HG02884 (cell line): ENCODE results near the gene ITPR1.

Experiments
- ATAC-seq: cut with Tn5 transposase; IDR thresholded peaks from one replicate; pipeline ENCODE4 v1.9.1; 2021; ENCODE audit warnings: mild to moderate bottlenecking, moderate library complexity; ENCODE audit not compliant: unreplicated experiment

ITPR1 gene

DNA sequence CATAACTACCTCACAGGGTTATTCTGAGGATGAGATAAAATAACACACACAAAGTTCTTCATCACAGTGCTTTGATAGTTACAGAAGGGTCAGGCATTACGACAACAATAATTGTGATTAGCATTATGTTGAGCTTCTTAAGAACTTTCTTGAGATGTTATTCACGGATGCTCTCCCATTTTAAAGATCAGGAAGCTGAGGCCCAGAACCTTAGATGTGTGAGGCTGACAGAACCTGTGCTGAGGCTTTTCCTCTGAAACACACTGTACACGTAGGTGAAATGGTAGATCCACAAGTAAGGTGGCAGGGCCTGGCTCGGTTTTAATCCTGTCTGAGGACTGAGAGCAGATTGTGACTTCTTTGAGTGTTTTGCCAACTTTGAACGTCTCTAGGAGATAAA lies 274.9 kb downstream of the ITPR1 start:
- ATAC-seq, result no peak

DNA sequence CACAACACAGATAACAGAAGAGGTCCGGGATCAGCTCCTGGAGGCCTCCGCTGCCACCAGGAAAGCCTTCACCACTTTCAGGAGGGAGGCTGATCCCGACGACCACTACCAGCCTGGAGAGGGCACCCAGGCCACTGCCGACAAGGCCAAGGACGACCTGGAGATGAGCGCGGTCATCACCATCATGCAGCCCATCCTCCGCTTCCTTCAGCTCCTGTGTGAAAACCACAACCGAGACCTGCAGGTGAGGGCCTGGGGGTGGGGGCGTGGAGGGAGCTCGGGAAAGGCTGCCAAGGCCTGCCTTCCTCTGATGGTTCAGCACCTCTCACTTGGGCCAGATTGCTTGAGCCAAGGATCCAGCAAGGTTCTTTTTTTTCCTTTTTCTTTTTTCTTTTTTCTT lies 275.4 kb downstream of the ITPR1 start:
- ATAC-seq, result no peak

DNA sequence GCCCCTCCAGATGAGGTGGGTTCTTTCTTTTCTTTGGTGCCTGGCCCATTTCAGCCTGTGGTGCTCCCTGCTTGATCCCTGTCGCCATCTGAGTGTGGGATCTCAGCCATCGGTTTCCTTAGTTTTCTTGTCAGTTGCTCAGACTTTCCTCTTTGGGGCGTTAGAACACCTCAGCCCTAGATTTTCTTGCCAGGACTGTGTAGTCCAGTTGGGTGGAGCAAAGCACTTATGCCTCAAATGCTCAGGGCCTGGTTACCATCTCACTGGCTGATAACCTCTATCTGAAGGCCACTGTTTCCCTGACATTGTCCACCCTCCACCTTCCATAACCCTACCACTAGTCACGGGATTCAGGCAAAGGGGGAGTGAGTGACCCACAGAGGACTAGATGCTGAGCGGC lies 277.4 kb downstream of the ITPR1 start:
- ATAC-seq, result no peak

DNA sequence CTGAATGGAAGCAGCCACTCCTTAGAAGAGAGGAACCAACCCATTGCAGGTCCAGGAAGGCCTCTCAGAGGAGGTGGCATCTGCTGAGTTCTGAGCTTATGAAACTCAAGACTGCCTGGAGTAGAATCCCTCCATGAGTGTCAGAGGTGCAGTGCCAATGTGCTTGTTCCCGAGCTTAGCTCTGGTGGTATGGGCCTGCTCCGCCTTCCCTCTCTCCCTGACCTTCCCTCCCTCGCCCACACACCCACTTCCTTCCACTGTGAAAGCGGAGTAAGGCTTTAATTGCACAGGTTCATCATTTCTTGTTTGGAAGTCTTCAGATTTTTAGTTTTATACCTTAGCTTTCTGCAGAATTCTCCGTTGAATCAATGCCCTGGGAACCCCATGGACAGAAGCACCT lies 278.1 kb downstream of the ITPR1 start:
- no peak for ATAC-seq

DNA sequence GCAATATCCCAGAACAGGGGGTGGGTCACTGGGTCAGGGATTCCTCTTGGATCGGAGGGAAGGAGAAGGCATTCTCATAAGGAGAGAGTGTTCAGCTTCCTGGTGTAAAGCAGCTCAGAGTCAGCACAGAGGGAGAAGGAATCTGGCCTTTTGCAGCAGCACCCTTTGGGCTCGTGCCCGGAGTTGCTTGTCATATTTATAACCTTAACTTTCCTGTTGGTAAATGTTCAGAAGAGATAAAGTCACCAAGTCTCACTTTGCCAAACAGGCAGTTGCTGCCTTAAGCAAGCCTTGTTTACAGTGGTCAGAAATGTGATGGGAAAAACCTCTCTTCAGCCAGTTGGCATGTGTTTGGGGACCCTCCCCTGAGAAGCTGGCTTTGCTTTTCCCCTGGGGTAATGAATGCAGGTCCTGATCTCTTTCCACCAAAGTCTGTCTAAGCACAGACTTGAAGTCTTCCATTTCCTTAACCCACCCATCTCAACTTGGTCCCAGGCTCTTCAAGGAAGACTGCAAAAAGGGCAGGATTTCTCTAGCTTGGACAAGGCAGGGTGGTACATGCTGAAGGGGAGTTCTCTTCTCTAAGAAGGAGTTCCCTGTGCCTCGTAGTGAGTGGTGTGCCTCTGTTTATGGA lies 279.1 kb downstream of the ITPR1 start:
- no peak for ATAC-seq

DNA sequence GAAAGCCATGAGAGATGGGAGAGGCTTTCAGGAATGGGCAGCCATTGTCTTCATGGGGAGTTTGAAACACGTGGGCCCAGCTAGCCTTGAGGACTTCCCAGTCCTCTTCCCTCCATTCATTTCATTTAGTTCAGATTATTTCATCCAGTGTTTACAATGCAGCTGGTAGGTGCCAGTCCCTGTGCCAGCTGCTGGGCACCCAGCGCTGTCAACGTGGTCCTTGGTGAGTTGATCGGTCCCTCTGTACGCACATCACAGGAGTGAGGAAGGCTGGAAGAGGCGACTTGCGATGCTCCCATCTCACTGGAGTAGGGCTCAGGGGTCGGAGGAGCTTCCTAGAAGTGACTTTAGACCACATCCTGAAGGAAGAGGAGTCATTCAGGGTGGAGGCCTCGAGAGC lies 279.7 kb downstream of the ITPR1 start:
- no peak for ATAC-seq

DNA sequence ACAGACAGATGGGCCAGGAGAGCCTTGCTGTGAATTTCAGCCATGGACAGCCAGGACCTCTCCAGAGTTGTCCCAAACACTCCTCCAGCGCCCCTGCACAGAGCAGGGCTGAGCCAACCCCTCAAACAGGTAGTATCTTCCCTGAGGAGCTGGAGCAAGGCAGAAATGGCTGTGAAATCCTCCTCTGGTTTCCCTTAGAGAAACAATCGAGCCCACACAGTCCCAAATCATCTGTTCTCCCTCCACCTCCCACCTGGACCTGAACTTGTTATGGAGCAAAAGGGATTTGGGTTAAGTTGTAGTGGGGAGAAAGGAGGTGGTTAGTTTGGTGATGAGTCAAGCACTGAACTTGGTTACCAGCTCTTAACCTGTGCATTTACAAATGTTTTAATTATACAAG lies 280.4 kb downstream of the ITPR1 start:
- no peak for ATAC-seq

DNA sequence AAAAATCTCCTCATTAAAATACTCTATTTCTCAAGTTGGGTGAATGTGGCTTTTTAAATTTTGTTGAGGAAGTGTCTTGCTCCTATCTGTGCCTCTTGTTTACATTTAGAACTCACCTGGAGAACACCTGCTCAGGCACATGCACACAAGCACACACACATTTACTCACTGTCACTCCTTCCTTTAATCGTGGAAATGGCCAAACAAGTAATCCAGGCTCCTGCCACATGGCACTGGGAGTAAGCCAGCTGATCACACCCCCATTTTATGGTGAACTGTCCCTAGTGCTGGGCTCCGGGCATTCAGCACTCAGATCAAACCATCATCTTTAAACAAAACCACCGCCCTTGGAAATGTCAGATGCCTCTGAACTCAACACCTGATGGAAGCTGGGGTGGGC lies 281.4 kb downstream of the ITPR1 start:
- ATAC-seq, result no peak

DNA sequence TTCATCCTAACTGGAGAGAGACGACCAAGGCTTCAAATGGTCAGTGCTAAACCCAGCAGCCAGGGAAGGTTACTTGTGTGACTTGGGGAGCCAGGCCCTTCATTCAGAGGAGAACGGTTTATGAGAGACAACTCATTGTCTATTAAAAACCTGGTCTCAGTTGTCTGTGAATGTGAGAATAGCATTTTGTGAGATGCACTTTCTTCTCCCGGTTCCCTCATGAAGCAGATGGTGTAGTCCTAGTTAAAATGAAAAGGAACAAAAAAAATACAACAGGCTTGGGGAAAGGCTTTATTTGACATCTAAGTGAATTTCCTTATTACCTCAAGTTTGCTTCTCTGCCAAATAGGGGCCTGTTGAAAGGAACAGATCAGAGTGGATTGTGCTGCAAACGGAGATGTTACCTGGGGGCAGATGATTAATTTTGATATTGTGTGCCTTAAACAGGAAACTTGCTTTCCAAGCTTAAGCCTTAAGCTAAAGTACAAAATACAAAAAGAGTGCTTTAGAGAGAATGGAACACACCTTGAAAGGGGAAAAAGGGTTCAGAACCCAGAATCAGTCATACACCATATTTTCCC lies 283.3 kb downstream of the ITPR1 start:
- ATAC-seq, result peak; percentile 25

DNA sequence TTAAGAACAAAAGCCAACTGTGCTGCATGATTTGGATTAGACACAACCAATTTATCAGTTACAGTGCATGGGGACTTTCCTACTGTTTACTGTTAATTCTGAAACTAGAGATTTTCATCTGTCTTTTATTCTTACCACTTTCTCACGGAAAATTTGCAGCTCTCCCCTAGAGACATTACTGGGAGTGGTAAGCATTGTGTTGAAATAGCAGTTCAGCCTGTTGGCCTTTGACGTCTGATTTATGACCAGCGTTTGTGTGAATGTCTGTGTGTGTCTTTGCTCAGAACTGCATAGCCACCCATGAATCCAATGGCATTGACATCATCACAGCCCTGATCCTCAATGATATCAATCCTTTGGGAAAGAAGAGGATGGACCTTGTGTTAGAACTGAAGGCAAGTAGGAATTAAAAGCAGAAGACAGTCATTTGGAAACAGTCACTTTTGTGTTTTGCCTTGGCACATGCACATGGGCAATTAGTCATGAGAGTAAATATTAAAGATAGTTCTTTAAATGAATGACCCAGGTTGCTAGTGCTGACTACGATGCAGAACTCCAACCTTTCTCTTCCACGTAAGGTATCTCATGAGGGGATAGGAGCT lies 283.9 kb downstream of the ITPR1 start:
- peak; percentile 89 for ATAC-seq

DNA sequence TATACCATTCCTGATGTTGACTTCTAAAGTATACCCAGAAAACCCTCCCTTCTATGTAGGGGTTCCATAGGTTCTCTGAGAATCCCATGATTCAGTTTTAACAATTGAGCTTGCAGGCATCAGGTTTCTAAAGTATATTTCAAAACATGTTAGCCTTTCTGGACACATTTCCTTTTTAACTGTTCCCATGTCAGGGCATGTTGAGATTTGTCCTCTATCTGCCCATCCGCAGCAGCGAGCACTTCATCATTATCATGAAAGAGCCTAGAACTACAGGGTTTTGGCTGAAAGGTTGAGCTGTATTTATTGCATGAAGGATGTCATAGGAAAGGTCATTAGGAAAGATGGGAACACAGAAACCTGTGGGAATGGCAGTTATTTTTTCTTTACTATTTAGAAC lies 285.0 kb downstream of the ITPR1 start:
- ATAC-seq, result no peak

DNA sequence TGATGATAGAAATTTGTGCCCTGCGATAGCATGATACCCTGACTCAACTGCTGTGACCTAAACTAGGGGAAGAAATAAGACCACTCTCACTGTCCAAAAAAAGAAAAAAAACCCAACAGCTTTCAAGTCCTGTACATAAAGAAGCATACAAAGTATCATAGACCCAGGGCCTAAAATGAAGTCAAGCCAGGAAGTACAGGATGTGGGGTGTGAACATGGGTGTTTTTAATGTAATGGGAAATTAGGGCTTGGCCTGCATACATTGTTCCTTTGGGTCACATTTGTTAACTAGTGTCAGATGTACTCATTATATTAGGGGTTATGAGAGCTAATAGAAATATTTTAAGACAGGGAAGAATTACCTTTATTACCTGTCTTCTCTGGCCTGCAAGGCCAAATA lies 285.6 kb downstream of the ITPR1 start:
- ATAC-seq, result no peak

DNA sequence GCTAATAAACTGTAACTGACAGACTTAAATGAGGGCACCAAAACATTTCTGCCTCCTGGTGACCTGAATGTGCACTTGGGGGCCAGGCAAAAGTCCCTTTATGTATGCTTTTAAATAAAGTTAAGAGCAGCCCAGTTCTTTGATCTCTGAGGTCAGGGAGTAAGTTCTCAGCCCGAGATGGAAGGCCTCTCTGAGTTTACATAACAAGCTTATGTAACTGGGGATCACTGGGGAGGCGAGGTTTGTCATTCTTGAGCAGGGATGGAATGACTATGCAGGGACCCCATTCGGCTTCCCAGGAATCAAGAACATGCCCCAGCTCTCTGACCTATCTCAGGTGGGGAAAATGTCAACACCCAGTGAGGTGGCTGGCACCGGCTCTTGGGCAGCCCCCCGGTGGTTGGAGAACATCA lies 287.4 kb downstream of the ITPR1 start:
- no peak for ATAC-seq

DNA sequence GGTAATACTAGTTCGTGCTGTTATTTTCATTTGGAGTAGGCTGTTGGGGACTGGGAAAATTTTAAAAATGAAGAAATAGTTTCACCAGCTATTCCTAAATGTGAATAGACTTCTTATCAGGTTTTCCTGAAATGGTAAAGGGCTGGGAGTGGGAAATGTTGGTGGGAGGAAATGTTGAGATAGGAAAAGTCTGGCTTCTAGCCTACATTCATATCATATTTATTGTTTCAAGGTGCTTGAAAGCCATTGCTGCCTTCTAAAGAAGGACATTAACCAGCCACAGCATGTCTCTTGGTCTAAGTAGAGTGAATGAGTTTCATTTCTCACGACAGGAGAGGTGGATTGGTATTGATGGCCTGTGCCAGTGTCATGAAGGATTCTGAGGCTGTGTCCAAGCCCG lies 288.9 kb downstream of the ITPR1 start:
- ATAC-seq, result no peak

DNA sequence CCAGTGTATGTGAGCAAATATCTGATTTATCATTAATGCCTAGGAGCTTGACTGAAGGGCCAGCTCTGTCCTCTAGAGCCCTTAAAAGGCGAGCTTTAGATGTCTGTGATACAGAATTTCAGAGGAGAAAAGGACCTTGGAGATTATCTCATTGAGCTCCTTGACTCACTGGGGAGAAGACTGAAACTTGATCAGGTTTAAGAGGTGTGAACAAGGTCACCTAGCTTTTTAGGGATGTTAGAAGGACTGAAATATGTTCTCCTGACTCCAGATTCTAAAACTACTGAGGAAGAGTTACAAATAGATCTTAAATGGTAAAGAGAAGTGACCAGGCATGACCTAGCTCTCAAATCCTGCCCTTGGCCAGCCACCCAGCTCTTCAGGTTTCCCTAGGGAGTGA lies 292.4 kb downstream of the ITPR1 start:
- no peak for ATAC-seq

DNA sequence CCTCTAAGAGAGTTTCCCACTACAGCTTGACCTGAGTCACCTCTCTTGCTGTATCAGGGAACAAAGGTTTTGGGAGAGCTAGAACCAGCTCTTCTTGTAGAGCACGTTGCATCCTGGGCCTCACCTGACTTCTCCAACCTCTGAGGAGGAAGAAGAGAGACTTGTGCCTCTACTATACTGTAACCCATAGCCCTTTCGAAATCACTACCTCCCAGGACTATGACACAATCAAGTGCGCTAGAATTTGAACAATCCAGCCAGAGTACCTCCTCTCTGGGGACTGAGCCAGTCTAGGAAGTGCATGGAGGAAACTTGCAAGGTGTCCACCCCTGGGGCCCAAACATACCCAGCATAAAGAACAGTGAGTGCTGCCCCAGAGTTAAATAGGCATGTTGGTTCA lies 293.3 kb downstream of the ITPR1 start:
- no peak for ATAC-seq

DNA sequence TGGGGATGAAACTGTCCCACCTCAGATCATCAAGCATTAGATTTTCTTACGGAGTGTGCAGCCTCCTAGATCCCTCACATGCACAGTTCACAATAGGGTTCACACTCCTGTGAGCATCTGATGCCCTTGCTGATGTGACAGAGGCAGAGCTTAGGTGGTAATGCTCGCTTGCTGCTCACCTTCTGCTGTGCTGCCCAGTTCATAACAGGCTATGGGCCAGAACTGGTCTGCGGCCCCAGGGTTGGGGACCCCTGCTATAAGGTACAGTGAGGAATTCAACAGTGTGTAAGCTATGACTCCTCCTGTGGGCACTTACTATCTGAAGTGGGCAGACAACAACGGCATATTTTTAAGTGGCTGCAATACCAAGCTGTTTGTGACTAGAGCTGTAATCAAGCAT lies 298.2 kb downstream of the ITPR1 start:
- no peak for ATAC-seq

DNA sequence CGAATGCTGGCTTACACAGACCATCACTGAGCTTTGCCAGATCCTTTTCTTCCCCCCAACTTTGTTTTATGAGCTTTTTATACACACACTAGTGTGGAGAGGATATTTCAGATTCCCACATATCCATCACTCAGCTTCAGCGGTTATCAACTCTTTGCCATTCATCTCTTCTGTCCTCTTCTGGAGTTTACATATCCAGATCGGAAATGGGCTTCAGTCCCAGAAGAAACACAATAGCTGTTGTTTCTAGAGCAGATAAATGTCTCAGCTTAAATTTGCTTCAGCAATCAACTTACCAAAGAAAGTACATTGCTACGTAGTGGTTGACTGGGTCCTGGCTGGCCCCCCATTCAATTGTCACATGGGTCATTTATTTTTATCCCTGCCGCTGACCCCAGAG lies 300.2 kb downstream of the ITPR1 start:
- ATAC-seq, result no peak

DNA sequence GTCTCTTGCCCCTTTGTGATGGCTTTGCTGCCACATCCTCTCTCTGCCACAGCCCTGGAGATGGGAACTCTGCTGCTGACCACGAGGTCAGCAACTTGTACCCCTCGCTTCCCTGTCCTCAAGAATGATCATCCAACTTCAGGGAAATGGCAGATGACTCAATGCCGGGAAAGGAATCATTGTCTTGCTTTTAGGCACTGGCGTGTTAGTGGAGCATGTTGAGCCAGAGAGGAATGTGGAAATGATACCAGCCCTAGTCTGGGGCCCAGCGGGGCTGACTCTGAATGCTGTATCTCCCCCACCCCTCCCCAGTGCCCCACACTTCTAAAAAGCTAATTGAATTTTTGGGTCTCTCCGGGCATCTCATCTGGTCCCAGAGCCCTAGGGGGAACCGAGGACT lies 301.2 kb downstream of the ITPR1 start:
- no peak for ATAC-seq

DNA sequence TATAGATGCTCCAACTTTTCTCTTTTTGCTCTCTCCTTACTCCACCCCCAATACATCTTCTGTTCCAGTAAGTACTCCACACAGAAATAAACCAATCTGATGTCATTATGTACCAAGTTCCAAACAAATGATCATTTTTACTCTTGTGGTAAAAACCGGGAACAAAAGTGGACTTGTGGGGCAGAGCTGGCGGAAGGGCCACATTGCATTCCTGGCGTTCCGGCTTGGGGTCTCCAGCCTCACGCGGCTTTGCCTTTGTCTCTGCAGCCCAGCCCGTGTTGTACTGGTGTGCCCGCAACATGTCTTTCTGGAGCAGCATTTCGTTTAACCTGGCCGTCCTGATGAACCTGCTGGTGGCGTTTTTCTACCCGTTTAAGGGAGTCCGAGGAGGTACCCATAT lies 301.6 kb downstream of the ITPR1 start:
- no peak for ATAC-seq

DNA sequence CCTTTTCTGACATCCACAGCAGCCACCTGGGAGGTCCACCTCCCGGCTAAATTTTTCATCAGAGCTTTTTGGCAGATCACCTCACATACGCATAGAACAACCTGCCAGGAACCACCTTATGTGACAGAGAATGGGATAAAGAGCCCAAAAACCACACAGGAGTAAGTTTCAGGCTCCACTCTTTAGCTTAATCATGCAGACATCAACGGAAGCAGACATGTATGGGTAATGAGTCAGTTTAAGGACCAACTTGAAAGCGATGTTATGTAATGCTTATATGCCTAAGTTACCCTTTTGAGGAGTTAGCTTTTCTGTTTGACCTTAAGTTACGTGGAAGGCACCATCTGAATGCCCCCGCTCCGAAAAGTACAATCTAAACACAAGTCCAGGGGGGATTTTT lies 302.8 kb downstream of the ITPR1 start:
- ATAC-seq, result no peak

DNA sequence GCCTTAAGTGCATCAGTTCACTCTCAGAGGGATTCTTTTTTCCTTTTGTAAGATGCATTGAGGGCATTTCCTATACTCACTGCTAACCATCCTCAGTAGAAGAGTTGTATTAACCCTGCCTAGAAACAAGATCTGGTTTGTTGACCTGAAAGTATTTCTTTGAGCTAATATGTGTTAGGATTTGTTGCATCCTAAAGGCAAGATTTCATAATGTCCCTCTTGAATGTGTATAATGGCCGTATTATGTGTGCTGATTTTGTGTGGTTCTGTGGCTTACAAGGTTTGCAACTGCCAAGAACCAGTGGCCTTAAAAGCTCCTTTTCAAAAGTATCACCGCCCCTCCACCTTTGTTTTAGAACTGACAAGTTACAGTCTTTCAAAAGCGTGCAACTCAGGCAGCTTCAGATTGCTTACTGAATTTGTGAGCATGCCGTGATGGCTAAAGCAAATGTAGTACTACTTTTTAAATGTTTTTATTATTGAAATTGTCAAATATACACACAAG lies 304.1 kb downstream of the ITPR1 start:
- no peak for ATAC-seq
